Lower leg skin (tissue), 3 donors: ENCODE results near the gene PPP1R14C.

Source experiments
- CTCF ChIP-seq, 3 donors: fragments of 450-650 bp; IDR thresholded peaks; one replicate each; pipeline ENCODE4 v1.5.1; 2016; ENCODE audit warnings: antibody characterized with exemption in 3 of 3, mild to moderate bottlenecking in 3 of 3, moderate library complexity in 2 of 3
- POLR2A ChIP-seq, 2 donors: fragments of 450-650 bp; IDR thresholded peaks; one replicate each; pipeline ENCODE4 v1.6.1; 2016 to 2017; ENCODE audit warnings: antibody characterized with exemption in 2 of 2, mild to moderate bottlenecking in 1 of 2, moderate library complexity in 1 of 2

- TF ChIP-seq CTCF (IDR thresholded peaks at IDR 0.05) (no peak), POLR2A (IDR thresholded peaks at IDR 0.05) (no peak)
Measured at GRCh38 chr6:150199241-150199640, 56.4 kb downstream of the PPP1R14C start.
